SH-SY5Y (cell line): ENCODE data around the gene PCSK5.

ENCODE experiments used
- GATA2 ChIP-seq: IDR thresholded peaks from 2 replicates; pipeline ENCODE4 v1.6.1; 2011; ENCODE audit warnings: mild to moderate bottlenecking, low read depth, low read length
- GATA3 ChIP-seq: IDR thresholded peaks from 2 replicates; pipeline ENCODE4 v1.6.1; 2011; ENCODE audit warnings: low read depth, mild to moderate bottlenecking, low read length, moderate library complexity

- TF ChIP-seq GATA3 (no peak), GATA2 (no peak)
Observed at GRCh38 chr9:75866273-75866871, 24.1 kb upstream of the PCSK5 start.
